Measurements from ENCODE around the gene TBC1D14.
A peak's percentile ranks its signal among the peaks of the same experiment; 100 is the strongest.

The TBC1D14 gene

DNA sequence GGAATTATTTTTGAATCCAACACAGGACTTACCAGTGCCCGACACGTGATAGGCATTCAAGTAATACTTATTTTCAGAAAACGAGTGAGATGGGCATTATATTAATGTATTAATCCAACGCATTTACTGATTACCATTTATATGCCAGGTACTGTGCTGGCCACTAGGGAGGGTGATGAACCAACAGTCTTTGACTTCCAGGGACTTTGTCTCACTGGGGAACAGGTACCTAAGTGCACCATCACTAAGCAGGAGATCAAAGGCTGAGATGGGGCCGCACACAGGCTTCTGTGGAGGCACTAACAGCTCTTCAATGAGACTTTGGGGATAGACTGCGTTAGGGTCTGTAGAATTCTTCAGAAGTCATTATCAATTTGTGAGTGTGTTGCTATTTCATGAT, 127.8 kb downstream of the TBC1D14 start:
- no peak for DNase-seq

DNA sequence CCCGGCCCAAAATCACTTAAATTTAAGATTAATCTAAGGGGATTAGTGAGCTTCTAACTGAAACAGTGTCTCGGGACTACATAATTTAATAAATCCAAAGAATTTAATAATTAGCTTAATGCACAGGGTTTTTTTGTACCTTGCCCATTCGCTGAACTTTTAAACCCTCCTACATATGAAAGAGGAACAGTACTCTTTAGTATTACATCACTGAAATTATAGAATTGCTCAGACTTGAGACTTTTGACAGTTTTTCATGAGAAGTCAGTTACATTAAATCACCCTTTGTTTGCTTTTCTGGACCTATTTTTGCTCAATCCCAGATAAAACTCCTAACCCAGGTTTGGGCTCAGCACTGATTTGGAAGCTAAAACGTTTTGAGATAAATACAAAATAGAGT, 131.1 kb downstream of the TBC1D14 start:
- DNase-seq = no peak

DNA sequence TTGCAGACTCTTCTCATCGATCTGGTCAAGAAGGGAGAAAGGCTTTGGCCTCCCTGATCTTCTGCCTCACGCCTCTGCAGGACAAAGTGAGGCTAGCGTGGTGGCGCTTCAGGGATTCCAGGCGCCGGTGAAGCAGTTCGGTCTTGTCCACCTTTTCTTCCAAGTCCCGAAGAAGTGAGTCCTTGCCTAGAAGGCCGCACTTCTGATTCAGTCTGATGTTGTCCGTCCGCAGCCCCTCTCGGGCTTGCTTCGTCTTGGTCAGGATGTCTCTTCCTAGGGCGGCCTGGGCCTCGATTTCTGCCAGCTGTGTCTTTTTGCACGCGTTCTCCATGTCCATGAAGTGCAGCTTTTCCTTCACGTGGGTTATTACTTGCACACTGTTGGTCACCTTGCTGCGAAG, 131.6 kb downstream of the TBC1D14 start:
- DNase-seq = no peak

DNA sequence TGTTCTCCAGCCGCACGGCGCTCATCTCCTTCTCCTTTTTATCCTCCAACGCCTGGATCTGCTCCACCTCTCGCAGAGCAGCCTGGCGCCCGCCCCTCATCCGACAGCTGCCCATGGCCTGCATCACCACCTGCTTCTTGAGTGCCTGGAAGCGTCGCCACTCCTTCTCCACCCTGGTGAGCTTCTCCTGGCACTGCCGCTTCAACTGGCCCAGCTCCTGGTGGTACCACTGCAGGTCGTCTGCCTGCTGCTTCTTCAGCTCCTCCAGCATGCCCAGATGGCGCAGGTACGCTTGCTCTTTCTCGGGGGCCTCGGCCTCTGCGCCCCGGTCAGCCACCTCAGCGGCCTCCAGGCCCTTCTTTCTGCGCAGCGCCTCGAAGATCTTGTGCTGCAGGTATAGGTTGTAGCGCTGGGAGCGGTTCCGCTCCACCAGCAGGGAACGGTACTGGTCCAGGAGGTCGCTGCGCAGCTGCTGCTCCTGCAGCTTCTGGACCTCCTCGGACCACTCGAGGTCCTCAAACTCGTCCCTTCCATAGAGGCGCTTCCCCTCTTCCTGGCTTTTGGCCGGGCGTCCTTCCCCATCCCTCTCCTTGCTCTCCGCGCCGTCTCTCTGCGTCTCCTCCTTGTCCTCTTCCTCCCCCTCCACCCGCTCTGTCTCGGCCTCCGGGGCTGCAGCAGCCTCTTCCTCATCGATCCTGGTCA, 132.3 kb downstream of the TBC1D14 start:
- DNase-seq = peak in 1 of 56 donors; percentile 25

DNA sequence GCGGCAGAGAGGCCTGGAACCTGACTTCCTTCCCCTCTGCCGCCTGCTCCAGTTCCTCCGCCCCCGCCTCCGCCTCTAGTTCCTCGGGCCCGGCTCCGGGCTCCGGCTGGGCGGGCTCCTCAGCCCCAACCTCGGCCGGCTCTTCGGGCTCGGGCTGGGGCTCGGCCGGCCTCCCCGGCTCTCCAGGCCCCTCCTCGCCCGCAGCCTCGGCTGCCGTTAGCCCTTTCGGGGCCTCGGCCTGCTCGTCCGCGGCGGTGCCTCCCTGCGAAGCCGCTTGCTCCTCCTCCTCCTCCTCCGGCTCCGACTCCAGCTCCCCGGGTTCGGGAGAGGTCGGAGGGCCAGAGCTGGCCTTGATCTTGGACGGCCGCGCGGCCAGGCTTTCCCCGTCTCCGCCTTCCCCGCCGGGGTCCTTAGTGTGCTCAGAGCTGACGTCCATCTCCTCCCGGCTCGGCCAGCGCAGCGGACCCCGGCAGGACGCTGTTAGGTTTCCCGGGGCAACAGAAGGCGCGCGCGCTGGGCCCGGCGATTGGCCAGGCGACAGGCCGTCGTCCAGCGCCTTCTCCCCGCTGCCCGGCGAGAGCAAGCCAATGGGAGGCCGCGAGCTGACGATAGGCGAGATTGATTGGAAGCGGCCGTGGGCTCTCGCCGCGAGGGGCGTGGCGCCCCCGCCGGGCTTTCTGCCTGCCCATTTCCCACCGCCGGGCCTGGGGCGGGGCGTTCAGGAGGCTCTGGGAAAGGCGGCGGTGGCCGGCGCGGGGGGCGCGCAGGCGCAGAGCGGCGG, 133.1 kb downstream of the TBC1D14 start:
- DNase-seq = peak; percentile 35 to 99 (median 94)

DNA sequence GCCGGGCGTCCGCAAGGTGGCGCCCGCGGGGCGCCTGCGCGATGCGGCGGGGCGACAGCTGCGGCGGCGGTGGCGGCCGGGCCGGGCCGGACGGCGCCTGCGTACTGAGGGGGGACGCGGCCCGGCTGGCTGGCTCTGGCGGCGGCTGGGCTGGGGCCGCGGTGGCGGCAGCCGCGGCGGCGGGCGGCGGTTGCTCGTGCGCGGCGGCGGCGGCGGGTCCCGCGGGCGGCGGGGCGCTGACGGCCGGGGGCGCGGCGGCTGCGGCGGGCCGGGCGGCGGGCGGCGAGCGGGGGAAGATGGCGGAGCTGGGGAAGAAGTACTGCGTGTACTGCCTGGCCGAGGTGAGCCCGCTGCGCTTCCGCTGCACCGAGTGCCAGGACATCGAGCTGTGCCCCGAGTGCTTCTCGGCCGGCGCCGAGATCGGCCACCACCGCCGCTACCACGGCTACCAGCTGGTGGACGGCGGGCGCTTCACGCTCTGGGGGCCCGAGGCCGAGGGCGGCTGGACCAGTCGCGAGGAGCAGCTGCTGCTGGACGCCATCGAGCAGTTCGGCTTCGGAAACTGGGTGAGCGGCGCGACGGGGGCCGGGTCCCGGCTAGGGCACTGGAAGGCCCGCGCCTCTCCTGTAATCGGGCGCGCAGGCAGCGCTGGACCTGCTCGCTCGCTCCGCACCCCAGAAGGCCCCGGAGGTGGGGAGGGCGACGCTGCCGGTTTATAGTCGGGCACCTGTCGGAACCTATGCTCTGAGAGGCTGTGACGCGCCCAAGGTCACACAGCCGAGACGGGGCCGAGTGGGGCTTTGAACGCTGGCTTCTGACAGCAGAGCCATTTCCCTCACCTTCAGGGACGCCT, 133.9 kb downstream of the TBC1D14 start, which contains the start of gene TADA2B:
Gene TADA2B, plus strand, starts transcription at position 89 of the 853 bp plus-strand sequence. Its CDS starts 208 bp downstream, at position 297.
- peak in 8 of 56 donors; percentile 23 to 60 (median 48) for DNase-seq

DNA sequence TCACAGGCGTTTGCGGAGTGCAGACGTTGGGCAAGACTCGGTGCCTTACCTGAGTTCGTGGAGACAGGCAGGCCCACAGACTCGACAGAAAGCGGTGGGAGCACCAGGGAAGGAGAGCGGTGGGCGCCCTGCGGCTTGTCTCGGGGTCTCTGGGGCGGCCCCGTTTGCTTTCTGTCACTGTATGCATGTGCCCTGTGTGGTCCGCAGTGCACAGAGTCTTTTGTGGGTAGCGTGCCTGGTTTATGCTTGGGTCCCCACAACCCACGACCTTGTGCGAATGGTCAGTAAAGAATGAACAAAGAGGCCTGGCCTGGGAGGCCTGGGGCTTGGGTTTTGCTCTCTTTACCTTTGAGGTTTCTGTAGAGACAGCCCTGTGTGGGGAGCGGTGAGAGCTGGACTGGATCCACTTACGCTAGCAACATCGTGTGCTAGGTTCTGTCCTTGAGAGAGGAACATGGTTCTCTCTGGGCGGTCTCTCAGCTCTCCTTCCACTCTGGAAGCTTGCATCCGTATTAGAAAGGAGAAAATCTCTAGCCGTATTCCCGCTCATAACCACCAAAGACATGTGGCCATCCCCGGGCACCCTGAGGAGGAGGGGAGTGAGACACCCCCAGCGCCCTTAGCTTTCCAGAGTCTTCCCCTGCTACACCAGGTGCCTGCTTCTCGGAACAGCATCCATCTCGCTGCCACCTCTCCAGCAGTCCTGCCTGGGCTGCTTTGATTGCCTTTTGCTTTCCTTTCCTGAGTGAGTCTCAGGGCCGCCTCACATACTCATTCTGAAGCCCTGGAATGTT, 134.7 kb downstream of the TBC1D14 start:
- no peak for DNase-seq

DNA sequence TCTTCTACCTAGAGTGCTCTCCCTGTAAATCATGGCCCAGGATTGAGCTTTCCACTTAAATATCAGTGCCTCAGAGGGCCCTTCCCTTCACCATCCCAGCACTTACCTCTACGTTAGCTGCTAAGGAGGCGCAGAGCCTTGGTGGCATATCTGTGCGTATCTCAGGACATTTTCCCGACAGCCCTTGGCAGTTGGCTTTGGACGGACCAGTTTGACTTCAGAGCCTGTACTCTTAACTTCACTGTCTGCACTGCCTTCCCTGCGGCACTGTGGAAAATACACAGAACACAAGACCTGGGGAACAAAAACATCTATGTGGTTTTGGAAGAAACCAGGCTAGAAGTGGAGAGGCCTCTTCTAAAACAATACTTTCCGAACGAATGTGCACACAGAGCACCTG, 135.9 kb downstream of the TBC1D14 start:
- no peak for DNase-seq

DNA sequence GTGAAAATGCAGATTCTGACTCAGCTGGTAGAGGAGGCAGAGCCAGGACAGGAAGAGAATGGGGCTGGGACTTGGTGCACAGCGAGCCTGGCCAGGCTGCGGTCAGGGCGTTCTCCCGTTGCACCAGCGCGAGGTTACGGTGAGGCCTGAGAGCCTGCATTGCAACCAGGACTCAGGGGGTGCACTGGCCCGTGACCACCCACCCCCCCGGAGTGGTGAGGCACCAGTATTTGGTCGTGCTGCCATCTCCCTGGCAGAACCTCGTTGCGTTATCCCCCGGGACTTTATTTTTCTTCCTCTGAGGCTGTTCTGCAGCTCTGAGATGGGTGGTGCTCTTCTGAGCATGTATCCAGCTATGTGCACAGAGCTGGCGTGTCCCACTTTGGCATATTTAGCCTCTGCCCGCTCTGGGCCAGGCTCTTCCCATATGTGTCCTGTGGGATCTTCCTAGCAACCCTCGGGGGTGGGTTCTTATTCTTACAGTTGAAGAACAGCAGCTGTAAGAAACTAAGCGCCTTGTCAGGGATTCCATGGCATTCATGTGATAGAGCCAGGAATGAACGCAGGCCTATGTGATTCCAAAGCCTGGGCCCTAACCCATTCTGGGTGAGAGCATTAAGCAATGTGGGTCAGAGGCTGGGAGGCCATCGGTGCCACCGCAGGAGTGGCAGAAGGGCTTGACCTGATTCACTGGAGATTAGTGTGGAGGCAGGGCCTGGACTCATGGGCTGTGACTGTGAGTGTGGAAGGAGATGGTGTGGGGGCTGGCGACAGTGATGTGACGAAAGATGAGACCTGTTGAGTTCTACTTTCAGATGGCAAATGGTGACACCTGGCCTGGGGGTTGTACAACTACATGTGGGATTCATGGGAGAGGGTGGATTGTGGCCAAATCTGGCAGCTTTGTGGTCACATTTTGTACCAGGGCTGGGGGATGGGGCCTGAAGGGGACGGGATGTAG, 136.6 kb downstream of the TBC1D14 start:
- DNase-seq = no peak

DNA sequence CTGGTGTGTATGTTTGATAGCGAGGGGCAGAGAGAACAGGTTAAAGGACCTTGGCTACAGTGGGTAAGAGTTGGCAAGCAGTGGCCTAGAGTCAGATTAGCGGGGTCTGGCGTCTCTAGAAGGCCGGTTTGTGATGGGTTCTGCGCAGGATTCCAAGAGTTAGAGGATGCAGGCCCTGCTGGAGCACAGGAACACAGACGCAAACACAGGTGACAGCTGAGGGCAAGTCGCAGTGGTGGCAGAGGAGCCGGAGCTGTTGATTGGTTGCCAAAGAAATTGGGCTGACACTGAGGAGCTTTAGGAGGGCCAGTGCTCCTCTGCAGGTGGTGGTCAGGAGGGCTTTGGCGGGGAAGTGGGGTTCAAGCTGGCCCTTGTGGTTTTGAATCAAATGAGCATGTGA, 137.3 kb downstream of the TBC1D14 start:
- DNase-seq = no peak

DNA sequence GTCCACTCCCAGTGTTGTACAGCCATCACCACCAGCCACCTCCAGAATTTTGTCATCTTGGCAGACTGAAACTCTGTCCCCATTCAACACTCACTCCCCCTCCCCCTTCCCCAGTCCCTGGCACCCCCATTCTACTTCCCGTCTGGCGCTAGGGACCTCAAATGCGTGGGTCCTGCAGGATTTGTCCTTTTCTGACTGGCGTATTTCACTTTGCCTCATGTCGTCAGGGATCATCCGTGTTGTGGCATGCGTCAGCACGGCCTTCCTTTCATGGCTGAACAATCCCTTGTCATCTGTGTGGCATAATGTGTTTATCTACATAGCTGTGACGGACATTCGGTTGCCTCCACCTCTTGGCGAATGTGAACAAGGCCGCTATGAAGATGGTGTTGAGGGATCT, 139.0 kb downstream of the TBC1D14 start:
- DNase-seq = no peak

DNA sequence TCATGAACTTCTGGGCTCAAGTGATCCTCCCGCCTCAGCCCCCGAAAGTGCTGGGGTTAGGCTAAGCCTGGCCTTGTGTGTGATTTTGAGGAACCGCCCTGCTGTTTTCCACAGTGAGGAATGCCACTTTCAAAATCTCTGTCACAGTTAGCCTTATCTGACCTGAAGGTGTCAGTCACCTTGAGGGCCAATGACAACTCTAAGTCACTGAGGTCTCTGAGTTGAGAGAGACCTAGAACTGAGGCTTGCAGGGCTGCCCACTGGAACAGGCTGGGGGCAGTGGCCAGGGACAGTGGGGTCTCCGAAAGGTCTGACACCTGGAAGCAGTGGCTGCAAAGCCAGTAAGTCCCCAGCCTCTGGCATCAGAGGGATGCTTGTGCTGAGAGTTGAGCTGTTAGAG, 139.7 kb downstream of the TBC1D14 start:
- no peak for DNase-seq

DNA sequence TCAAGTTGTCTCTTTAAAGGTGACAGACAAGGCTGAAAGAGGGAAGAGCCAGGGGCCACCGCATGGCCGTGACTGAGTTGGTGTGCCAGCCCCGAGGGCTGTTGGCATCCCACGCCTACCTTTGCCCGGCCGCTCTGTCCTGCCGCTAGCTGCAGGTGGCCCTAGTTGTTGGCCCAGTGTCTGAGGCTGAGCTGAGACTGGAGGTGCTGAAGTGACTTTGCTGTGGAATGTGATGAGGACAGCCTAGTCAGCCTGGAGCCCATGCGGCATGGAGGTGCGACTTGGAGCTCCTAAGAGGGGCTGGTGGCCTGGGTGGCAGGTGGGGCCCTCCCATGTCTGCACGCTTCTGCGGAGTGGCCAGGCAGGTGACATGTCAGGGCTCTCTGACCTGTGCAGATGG, 140.1 kb downstream of the TBC1D14 start:
- no peak for DNase-seq

DNA sequence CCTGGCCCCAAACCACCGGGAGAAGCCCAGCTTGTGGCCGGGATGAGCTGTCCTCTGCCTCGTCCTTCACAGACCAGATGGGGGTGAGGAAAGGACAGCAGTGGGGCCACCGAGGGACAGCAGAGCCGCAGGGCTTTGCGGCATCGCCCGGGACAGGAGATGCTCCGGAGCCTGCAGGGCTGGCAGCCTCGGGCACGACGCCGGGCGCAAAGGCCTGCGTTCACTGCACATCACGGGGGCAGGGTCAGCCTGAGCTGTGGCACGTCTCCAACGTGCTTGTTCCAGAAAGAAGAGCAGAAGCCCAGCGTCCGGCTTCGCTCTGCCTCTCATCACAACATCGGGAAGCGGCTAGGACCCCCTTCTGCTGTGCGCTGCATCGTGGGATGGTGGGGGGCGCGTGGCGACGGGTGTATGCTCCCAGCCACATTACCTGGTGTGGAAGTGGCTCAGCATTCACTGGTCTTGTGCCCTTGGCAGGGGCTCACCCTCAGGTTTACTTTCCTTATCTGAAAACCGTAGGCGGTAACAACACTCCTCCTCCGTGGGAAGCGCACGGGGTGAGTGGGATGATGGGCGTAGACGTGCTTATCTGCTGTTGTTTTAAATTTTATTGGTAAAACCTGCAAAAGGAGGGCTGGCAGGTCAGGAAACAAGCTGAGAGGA, 141.0 kb downstream of the TBC1D14 start:
- DNase-seq = no peak

DNA sequence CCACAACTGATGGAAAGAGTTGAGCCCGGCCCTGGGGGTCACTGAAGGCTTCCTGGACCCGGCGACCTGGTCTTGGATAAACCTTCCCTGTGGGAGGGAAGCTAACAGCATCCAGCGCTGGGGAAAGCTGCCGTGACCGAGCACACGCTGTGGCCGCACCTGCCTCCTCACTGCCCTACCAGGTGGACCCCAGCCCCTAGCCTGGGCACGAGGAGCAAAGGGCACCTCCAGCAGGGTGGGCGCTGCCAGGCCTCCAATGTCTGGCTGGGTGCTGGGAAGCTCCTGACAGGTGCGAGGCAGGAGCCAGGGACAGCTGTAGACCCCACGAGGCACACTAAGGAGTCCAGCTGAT, 141.5 kb downstream of the TBC1D14 start:
- DNase-seq = no peak

DNA sequence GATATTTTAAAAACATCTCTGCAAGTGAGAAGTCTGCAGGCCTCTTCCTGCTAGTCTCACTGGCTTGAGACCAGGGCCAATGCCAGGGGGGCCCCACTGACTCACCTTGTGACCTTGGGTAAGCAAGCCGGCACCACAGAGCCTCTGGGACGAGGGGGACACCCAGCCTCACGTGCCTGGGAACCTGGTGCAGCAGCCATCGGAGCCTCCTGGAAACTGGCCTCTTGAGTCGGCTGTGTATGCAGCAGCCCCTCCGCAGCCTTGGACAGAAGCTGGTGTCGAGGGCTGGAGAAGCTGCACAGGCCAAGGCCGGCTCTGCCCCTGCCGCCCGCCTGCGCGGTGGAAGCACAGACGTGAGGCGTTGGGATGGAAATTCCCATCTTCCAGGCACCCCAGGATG, 142.3 kb downstream of the TBC1D14 start:
- DNase-seq = no peak

DNA sequence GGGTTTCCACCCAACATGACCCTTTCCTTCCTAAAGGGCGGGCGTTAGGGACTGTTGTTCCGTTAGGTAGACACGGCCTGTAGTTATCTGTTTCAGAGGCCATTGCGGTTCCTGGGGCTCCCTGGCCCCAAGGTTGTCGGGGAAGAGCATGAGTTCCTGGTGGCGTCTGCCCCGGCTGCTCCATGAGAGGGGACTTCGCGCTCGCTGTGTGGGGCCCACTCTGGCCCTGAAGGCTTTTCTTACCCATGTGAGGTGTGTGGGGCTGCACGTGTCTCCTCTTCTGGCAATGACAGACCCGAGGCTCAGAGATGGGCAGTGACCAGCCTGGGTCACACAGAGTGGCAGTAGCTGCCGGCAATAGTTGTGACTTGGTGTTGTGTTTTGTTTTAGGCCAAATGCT, 142.7 kb downstream of the TBC1D14 start:
- no peak for DNase-seq

DNA sequence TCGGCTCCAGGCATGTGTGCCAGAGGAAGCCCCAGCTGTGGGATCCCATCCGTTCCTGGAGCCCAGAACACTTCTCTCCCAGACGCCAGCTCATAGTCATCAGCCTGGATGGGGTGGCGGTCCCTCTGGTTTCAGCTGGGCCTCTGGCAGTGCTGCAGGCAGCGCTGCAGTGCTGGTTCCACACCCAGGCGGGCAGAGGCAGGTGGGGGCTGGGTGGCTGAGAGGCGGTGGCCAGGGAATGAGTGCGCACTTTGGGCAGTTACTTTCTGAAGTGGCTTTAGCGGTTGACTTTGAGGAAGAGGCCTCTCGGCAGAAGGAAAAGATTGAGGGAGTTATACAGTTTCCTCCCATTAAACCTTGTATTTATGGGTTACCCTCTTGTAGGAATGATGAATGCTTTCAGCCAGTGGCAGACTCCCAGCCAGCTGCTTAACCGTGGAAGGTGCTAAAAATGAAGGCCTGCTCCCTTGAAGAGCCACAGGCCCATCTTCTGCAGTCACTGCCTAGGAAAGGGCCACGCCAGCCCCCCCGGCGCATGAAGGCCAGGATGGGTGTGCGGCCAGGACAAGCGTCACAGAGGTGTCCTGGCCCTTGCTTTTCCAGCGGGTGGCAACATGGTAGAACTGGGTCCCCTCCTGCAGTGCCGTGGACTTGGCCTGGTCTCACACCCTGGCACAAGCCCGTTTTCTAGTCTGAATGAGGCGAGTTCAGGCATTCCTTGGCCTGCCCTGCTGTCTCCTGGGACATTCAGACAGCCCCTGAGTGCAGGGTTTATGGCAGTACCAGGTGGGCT, 143.5 kb downstream of the TBC1D14 start:
- DNase-seq = peak in 17 of 56 donors; percentile 8 to 75 (median 44)
